ENCODE results near the gene BHLHE23.
"Not testable (repeated sequence)": the region's sequence is repeated elsewhere in the genome, so short reads cannot be mapped to it uniquely, and the experiment has no call there.

The BHLHE23 gene

DNA sequence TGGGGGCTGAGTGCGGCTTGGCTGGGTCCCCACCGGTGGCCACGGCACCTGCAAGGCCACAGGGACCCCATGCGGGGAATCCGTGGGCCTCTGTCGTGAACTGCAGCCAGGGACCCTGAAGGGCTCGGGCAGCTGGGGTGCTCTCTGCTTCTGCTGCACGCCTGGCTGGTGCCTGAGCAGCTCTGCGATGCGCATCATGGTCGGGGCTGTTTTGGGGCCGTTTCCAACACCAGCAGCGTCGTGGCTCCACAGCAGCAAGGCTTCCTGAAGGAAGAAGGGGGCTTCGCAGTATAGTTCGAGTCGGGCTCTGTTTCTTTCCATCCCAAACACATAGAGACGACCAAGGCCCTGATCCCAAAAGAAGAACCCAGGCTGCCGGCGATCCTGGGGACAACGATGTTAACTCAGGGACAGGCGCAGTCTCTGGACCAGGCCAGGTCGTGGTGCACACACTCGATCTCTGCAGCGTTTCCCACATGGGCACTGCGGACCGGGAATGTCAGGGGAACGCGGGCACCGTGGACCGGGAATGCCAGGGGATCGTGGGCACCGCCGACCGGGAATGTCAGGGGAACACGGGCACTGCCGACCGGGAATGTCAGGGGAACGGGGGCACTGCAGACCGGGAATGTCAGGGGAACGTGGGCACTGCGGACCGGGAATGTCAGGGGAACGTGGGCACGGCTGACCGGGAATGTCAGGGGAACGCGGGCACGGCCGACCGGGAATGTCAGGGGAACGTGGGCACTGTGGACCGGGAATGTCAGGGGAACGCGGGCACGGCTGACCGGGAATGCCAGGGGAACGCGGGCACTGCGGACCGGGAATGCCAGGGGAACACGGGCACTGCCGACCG, 36.8 kb upstream of the BHLHE23 start:
- no peak for DNase-seq (ENCODE audit: low read depth in 2 of 2)

DNA sequence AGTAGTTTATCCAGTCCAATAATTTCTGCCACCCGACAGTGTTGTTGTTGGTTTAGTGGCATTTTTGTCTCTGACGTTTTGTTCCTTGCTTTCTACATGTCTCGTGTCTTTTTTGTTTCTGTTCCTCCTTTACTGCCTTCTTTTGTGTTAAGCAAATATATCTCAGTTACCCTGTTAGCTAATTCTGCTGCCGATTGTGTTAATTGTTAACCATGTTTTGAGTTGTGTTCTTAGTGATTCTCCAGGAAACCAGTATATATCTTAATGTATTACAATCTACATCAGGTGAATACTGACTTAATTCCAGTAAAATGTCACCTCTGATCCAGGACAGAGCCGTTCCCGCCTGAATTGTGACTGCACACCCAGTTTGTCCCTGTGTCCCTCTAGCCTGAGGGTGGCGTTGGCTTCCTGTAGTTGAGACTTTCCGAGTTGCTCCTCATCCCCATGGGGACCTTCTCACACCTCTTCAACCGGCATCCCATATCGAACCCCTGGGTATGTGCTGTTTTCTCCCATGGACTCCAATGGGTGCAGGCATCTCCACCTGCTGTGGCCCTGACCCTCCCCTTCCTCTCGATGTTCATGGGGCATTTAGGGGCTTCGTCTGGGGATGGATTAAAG, 35.8 kb upstream of the BHLHE23 start:
- no peak for DNase-seq (ENCODE audit: low read depth in 2 of 2)

DNA sequence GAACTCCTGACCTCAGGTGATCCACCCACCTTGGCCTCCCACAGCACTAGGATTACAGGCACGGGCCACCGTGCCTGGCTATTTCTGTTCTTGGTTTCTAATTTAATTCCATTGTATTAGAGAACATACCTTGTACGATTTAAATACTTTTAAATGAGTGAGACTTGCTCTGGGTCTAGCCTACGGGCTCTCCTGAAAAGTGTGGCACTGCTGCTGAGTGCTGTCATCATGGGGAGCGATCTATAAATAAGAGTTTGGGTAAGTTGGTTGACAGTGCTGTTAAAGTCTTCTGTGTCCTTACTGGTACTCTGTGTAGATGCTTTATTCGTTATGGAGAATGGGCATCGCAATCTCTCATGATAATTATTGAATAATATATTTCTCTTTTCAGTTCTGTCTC, 35.0 kb upstream of the BHLHE23 start:
- DNase-seq (ENCODE audit: low read depth in 2 of 2), result no peak

GRCh38 chr20:63037669-63038268, 31.0 kb upstream of the BHLHE23 start:
- DNase-seq (ENCODE audit: low read depth in 2 of 2), result no peak

GRCh38 chr20:63036291-63036690, 29.5 kb upstream of the BHLHE23 start:
- no peak for DNase-seq (ENCODE audit: low read depth in 2 of 2)

GRCh38 chr20:63035603-63036185, 28.9 kb upstream of the BHLHE23 start:
- DNase-seq (ENCODE audit: low read depth in 2 of 2), result no peak

GRCh38 chr20:63034710-63035602, 28.2 kb upstream of the BHLHE23 start:
- DNase-seq (ENCODE audit: low read depth in 2 of 2), result not testable (repeated sequence)

DNA sequence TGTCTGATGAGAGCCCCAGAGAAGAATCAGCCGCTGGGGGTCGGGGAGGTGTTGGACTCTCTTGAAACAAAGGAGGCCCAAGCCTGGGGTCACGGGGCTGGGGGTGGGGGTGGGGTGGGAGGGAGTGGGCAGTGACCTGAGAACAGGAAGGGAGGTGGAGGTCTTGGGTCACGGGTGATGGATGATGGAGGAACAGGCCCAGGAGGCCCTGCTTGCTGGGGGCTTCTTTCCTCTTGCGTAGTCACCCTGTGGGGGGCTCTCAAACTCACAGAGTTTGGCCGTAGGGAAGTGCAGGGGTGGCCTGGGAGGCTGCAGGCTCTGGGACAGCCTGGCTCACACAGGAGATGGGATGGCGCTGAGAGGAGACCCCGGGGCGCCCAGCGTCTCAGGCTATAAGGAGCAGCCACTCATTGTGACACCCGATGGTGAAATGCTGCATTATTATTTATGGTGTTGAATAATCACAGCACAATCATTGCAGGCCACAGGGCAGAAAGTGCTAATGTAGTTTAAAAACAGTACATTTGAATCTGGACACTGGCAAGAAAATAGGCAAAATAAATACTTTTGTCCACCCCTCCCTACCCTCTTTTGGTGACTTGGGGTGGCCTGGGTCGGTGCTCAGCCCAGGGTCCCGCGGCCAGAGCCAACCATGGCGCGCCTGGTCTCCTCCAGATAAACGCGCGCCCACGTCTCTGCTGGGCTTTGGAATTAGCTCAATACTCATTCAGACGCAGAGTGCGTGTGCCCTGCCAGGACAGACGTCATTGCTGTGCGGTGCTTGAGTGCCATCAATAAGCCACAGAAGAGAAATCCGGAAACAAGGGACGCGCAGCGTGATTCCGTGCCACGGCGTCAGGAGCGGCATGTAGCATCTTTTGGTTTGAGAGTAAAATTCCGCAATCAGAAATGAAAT, 27.3 kb upstream of the BHLHE23 start:
- no peak for DNase-seq (ENCODE audit: low read depth in 2 of 2)

DNA sequence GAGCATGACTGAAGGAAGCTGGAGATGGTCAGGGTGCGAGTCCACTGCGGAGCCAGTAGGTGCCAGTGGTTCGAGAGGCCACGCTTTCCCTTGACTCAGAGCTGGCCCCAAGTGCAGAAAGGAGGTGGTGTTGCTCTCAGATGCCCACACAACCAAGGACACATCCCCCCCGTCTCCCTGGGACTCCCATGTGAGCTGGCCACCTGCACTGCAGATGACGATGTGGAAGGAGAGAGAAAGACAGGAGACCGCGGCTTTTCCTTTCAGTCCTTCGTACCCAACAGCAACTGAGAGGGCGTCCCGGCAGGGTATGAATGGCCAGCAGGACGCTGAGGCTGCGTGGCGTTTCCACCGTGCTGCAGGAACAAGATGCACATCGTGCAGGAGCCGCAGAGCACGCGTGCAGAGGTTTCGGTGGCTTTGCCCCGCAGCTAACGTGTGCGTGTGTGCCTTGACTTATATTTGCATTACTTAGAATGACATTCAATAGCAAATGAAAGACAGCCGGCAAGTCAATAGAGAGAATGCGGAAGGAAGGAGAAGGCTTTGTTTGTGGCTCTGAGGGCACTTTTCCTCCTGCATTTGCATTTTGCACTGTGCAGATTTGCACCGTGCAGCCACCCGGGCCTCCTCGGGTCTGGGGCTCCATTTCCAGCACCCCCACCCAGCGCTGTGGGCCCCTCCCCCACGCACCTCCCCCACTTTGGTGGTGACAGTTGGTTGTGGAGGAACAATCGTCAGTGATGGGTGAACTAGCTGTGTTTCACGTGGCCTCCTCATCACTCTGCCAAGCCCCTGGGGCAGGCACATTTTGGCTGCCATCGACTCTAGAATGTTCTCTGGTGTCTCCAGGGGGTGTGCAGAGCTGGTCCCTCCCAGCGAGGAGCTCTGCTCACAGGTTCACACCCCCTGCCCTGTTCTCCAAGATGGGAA, 26.4 kb upstream of the BHLHE23 start:
- DNase-seq (ENCODE audit: low read depth in 2 of 2), result no peak

- DNase-seq (ENCODE audit: low read depth in 2 of 2), result no peak
Measured at GRCh38 chr20:63032026-63032800, 25.4 kb upstream of the BHLHE23 start.

DNA sequence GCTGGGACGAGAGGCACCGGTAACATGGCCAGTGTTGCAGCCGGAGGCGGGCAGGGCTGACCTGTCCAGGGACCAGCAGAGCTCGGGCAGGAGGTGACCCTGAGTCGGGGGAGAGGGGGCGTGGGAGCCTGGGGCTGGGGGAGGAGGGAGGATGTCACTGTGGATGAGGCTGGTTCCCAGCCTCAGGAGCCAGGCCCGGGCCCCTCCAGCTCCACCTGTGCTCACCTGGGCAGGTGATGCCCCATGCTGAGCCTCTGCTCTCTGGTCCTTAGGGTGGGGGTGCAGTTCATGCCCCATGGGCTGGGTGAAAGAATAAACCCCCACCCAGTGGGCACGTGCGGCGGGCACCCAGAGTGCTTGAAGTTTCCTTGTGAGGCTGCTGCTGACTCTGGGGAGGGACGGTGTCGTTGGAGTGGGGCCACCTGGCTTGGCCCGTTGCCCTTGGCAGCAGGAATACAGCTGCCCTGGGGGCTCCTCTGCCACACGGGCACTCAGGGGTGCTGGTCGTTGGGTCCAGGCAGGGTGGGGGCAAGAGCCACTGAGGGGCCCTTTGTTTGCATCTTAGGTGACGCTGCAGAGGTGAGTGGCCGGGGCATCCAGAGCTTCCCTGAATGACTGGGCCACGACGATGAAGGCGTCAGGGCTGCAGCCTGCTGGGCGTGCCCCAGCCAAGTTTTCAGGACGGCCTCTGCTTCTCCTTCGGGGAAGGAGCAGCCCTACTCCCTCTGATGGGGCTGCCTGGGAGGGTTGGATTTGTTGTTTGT, 24.7 kb upstream of the BHLHE23 start:
- DNase-seq (ENCODE audit: low read depth in 2 of 2), result no peak

GRCh38 chr20:63029358-63030121, 22.8 kb upstream of the BHLHE23 start:
- no peak for DNase-seq (ENCODE audit: low read depth in 2 of 2)

- DNase-seq (ENCODE audit: low read depth in 2 of 2), result no peak
Measured at GRCh38 chr20:63028461-63028921, 21.7 kb upstream of the BHLHE23 start.

DNA sequence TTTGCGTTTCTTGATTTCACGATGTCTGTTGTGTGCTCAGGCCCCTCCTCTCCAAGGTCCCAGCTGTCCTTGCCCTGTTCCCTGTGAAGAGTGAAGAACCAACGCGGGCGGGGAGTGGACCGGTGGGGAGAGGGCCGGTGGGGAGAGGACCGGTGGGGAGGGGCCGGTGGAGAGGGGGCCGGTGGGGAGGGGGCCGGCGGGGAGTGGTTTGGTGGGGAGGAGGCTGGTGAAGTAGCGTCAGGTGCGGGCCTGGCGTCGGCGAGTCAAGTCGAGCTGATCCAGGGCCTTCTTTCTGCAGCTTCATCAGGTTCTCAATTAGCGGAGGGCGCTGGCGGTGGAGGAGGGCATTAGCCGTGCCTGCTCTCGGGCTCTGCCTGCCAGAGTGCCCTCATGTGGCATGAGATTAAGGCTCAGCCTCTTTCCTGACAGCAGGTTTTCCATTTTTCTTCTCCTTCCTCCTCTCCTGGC, 21.2 kb upstream of the BHLHE23 start:
- no peak for DNase-seq (ENCODE audit: low read depth in 2 of 2)

DNA sequence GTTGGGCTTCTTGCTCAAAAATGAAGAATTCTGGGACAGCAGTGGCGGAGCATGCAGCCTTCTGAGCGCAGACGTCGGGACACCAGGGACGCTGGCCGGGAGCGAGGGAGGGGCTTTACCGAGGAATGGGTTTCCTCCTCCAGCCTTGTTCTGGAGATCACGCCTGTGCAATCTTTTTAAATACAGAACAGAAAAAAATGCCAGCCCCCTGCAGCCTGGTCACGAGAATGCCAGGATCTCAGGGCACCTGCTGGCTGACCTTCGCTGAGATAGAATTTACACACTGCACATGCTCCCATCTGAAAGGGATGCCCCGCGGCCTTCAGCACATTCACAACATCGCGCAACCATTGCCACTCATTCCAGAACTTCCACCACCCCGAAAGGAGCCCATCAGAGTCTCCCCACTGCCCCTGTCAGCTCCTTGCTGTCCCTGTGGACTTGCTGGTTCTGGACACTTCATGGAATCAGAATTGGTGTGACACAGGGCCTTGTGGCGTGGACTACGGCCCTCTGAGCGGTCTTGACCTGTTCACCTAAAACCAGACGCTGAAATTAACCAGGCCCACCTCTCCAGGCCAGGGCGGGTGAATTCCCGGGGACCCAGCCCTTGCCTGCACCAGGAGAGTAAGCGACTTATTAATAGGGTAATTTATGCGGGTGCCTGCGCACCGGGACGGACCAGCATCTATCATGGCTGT, 20.6 kb upstream of the BHLHE23 start:
- no peak for DNase-seq (ENCODE audit: low read depth in 2 of 2)

- no peak for DNase-seq (ENCODE audit: low read depth in 2 of 2)
Measured at GRCh38 chr20:63026582-63027165, 19.9 kb upstream of the BHLHE23 start.

Data from stimulated activated CD8-positive, alpha-beta memory T cell treated with anti-CD3 and anti-CD28 coated beads, Interleukin-2, amount 100 ng/mL, for 48 hours (primary cell).